ENCODE results near the gene MAN1A1. TPM values are rescaled to one million over a fixed set of nuclear protein-coding genes. Genes with fewer than 3 reads are reported as not detected.
A peak's percentile ranks its signal among the peaks of the same experiment; 100 is the strongest.

MAN1A1 gene
- total and polyA plus RNA-seq, 2 experiments from 2014 or later, result 117 to 245 TPM

DNA sequence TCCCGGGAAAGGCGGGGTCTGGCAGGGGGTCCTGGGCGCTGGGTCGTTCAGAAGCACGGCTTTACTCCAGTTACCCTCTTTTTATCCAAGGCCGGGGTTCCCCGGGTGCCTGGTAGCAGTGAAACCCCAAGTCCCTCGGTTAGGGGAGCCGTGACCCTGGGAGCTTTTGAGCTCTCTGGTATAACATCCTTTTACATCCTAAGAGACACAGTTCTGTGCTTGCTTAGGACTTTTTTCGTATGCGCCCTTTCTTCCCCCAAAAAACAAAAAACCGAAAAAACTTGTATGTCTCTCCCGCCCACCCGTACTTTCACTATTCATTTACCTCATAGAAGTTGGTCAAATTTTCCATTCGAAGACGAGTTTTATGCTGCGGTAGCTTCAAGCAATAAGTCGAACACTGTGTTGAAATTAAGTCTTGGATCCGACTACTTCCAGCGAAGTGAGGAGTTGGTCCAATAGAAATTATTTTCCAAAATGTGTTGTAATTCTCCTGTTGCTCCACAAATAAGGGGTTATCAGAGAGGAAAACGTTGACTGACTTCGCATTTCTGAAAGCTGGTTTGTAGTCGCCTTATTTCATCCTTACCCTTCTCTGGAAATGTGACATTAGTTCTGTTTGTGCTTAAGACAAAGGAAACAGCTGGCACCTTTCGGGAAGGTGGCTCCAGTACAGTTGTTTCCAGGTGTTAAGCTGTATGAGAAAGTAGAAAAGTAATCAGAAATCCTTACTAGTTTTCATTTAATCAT lies 816 bp upstream of the MAN1A1 start:
- DNase-seq (ENCODE audit: low spot score), result peak; percentile 68
- 1% methylated on average over 24 of the region's 24 CpGs for WGBS (ENCODE audit: low lambda C conversion rate, missing lambda C conversion rate)
- H3K4me3 ChIP-seq, result peak overlapping the region; percentile 61
- H3K27me3 ChIP-seq, result no peaks in the 10 kb centered on the region
- H4K20me1 ChIP-seq (ENCODE audit: insufficient read depth, poor library complexity, severe bottlenecking), result peaks cover 23% of the 10 kb centered on the region
- H3K9me3 ChIP-seq (ENCODE audit: low read depth), result no peaks in the 10 kb centered on the region
- H3K4me1 ChIP-seq (ENCODE audit: insufficient read depth), result peaks cover 9% of the 10 kb centered on the region
- TF ChIP-seq CTCF (IDR thresholded peaks at IDR 0.05; ENCODE audit: poor library complexity) (no peak), EZH2 (IDR thresholded peaks at IDR 0.05; ENCODE audit: borderline replicate concordance) (no peak), EZH2phosphoT487 (IDR thresholded peaks at IDR 0.05; ENCODE audit: low read depth, severe bottlenecking, unreplicated experiment) (no peak)
- H2AFZ ChIP-seq, result peak overlapping the region; percentile 42
- peaks cover 68% of the 10 kb centered on the region for H3K79me2 ChIP-seq
- H3K4me2 ChIP-seq, result peak overlapping the region; percentile 82
- H3K36me3 ChIP-seq (replicated peaks; ENCODE audit: insufficient read depth, low read depth), result no peaks in the 10 kb centered on the region
- peak overlapping the region; percentile 96 for H3K27ac ChIP-seq
- no peaks in the 10 kb centered on the region for H3K9me2 ChIP-seq (replicated peaks; ENCODE audit: insufficient read depth)

- H3K27ac ChIP-seq, result peak overlapping the region; percentile 96
- peaks cover 78% of the 10 kb centered on the region for H3K79me2 ChIP-seq
- TF ChIP-seq EZH2 (IDR thresholded peaks at IDR 0.05; ENCODE audit: borderline replicate concordance) (no peak), EZH2phosphoT487 (IDR thresholded peaks at IDR 0.05; ENCODE audit: low read depth, severe bottlenecking, unreplicated experiment) (no peak), CTCF (IDR thresholded peaks at IDR 0.05; ENCODE audit: poor library complexity) (no peak)
- H4K20me1 ChIP-seq (ENCODE audit: insufficient read depth, poor library complexity, severe bottlenecking), result peaks cover 37% of the 10 kb centered on the region
- WGBS (ENCODE audit: low lambda C conversion rate, missing lambda C conversion rate), result 1% methylated on average over 58 of the region's 75 CpGs
- H3K9me2 ChIP-seq (replicated peaks; ENCODE audit: insufficient read depth), result no peaks in the 10 kb centered on the region
- peak overlapping the region; percentile 85 for H3K4me2 ChIP-seq
- H2AFZ ChIP-seq, result peak overlapping the region; percentile 58
- DNase-seq (ENCODE audit: low spot score), result no peak
- H3K4me1 ChIP-seq (ENCODE audit: insufficient read depth), result peaks cover 24% of the 10 kb centered on the region
- H3K27me3 ChIP-seq, result no peaks in the 10 kb centered on the region
- no peaks in the 10 kb centered on the region for H3K9me3 ChIP-seq (ENCODE audit: low read depth)
- H3K36me3 ChIP-seq (replicated peaks; ENCODE audit: insufficient read depth, low read depth), result no peaks in the 10 kb centered on the region
- peak overlapping the region; percentile 91 for H3K4me3 ChIP-seq
These were observed 707 bp downstream of the MAN1A1 start for GRCh38 chr6:119348748-119349360.

DNA sequence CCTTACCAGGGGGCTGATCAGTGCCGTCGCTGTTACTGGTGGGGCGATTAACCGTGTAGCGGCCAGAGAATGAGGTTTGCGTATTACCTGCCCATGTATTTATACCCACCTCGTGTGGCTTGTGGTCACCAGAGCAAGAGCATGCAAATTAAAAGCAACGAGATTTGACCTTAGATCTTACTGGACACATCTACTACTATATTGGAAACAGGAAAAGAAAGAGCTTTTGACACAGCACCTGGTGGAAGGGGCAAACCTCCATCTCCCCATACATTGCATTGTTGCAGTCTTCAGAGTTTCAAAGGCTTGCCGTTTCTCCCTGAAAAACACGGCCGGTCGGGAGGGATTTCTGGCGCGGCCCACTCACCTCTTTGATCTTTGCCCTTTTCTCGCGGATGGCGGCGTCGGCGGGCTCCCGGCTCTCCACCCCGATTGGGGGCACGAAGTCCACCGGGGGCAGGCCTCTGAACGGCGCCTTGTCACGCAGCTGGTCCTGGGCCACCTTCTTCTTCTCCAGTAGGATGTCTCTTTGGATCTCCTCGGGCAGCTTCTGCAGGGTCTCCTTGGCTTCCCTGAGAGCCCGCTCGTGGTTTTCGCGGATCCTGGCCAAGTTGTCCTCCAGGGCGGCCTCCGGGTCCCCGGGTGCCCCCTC lies 1.3 kb downstream of the MAN1A1 start:
- TF ChIP-seq CTCF (IDR thresholded peaks at IDR 0.05; ENCODE audit: poor library complexity) (no peak), EZH2phosphoT487 (IDR thresholded peaks at IDR 0.05; ENCODE audit: low read depth, severe bottlenecking, unreplicated experiment) (no peak), EZH2 (IDR thresholded peaks at IDR 0.05; ENCODE audit: borderline replicate concordance) (no peak)
- peaks cover 43% of the 10 kb centered on the region for H4K20me1 ChIP-seq (ENCODE audit: insufficient read depth, poor library complexity, severe bottlenecking)
- H3K9me2 ChIP-seq (replicated peaks; ENCODE audit: insufficient read depth), result no peaks in the 10 kb centered on the region
- 5% methylated on average over 34 of the region's 35 CpGs for WGBS (ENCODE audit: low lambda C conversion rate, missing lambda C conversion rate)
- peaks cover 81% of the 10 kb centered on the region for H3K79me2 ChIP-seq
- peak; percentile 71 for DNase-seq (ENCODE audit: low spot score)
- H3K4me3 ChIP-seq, result peak overlapping the region; percentile 91
- H3K9me3 ChIP-seq (ENCODE audit: low read depth), result no peaks in the 10 kb centered on the region
- no peaks in the 10 kb centered on the region for H3K27me3 ChIP-seq
- H2AFZ ChIP-seq, result peak overlapping the region; percentile 58
- H3K4me2 ChIP-seq, result peak overlapping the region; percentile 85
- H3K4me1 ChIP-seq (ENCODE audit: insufficient read depth), result peaks cover 31% of the 10 kb centered on the region
- peak overlapping the region; percentile 96 for H3K27ac ChIP-seq
- no peaks in the 10 kb centered on the region for H3K36me3 ChIP-seq (replicated peaks; ENCODE audit: insufficient read depth, low read depth)

Data from hepatocyte (in vitro differentiated cells).